HL-60 (cell line): ENCODE results near the gene GMFB.

Experiments used
- CTCF ChIP-seq: IDR thresholded peaks from one replicate; pipeline ENCODE4 v1.5.1; 2011; ENCODE audit warnings: low read length, control low read depth, inconsistent platforms; ENCODE audit not compliant: insufficient read depth
- GABPA ChIP-seq: IDR thresholded peaks from 2 replicates; pipeline ENCODE4 v1.6.1; 2012; ENCODE audit warnings: low read depth
- POLR2AphosphoS5 ChIP-seq: IDR thresholded peaks from 2 replicates; pipeline ENCODE4 v1.6.1; 2012; ENCODE audit warnings: low read depth
- REST ChIP-seq: IDR thresholded peaks from 2 replicates; pipeline ENCODE4 v1.6.1; 2012; ENCODE audit warnings: low read depth; ENCODE audit not compliant: insufficient replicate concordance
- SPI1 ChIP-seq: IDR thresholded peaks from 2 replicates; pipeline ENCODE4 v1.6.1; 2012; ENCODE audit warnings: low read depth, mild to moderate bottlenecking, borderline replicate concordance

- TF ChIP-seq CTCF, result no peak
- TF ChIP-seq POLR2AphosphoS5, result no peak
- TF ChIP-seq REST, result no peak
- TF ChIP-seq GABPA, result no peak
- no peak for TF ChIP-seq SPI1
Observed at GRCh38 chr14:54538055-54538454, 49.3 kb upstream of the GMFB start.
